ENCODE data around the gene C2orf72.

The C2orf72 gene

GRCh38 chr2:231084565-231084964, 47.2 kb downstream of the C2orf72 start:
- DNase-seq: no peak

DNA sequence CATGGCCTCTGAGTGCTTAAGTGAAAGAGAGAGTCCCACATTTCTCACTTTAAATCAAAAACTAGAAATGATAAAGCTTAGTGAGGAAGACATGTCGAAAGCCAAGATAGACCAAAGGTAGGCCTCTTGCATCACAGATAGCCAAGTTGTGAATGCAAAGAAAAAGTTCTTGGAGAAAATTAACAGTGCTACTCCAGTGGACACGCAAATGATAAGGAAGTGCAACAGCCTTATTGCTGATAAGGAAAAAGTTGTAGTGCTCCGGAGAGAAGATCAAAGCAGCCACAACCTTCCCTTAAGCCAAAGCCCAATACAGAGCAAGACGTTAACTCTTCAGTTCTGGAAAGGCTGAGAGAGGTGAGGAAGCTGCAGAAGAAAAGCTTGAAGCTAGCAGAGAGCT, 51.4 kb downstream of the C2orf72 start:
- DNase-seq: no peak

DNA sequence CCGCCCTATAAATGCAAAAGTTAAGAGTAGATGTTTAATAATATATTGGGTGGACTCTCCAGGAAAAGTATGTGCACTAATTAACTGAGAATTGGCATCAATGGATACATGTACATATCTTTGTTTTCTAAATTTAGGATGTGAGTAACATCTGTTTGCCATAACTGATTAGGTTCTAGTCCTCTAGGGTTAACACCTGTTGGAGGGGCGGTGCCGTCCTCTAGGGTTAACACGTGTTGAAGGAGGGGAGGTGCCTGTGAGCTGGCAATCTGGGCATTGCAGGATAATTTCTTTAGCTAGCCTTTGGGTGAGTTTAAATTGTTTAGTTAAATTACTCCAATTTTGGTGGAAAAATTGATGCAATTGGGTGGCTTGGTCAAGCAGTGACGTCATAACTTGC, 56.6 kb downstream of the C2orf72 start:
- DNase-seq: no peak

DNA sequence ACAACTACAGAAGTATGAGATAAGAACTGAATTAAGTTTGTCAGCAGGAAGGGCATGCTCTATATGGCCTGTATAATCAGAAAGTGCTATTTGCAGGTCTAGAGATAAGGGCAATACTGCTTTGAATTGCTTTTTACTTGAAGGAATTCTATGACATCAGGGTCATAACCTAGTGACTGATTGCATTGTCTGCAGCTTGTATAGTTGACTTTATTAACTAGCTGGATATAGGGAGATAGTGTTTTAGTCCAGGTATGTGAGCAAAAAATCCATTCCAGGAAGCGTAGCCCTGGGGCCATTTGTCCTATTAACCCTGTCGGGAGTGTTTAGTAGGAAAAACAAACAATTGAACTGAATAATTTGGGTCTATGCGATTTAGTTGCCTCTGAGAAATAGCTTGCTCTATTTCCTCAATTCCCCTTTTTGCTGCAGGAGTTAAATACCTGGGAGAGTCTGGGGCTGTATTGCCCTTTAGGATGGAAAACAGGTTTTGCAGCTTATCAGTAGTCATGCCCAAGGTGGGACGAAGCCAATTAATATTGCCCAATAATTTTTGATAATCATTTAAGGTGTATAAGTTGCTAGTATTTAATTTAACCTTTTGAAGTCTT, 57.5 kb downstream of the C2orf72 start:
- no peak for DNase-seq
